Caco-2 (cell line): ENCODE data around the gene AMELX. TPM values are rescaled to one million over a fixed set of nuclear protein-coding genes. Genes with fewer than 3 reads are reported as not detected.

Experiments
- BruUV-seq: library from RNA; stranded (reverse); fragments of 400-500 nt; replicated peaks from 2 replicates; lab custom pipeline; 2021; lab: Mats Ljungman, UMichigan
- CTCF ChIA-PET: fragments of 300-600 bp; sonication (Branson Sonifier 250); formaldehyde crosslinking; loops from one replicate; lab custom pipeline; 2022; ENCODE audit warnings: antibody characterized with exemption; lab: Charles Lee
- POLR2A ChIA-PET: fragments of 300-600 bp; sonication (Branson Sonifier 250); formaldehyde crosslinking; loops from one replicate; lab custom pipeline; 2022; ENCODE audit warnings: antibody characterized with exemption; lab: Charles Lee
- DNase-seq, 2 experiments: peaks; one replicate each; pipeline versions ENCODE4 v3.0.0 to v3.0.0-alpha.2; 2020 to 2022
- H3K27me3 ChIP-seq: replicated peaks from 2 replicates; pipeline ENCODE4 v1.6.0; 2011; ENCODE audit warnings: low read length; ENCODE audit not compliant: control insufficient read depth, insufficient read depth
- H3K36me3 ChIP-seq: 2 replicates; pipeline ENCODE4 v1.5.1; 2011; ENCODE audit warnings: low read length; ENCODE audit not compliant: control insufficient read depth, insufficient read depth
- H3K4me1 ChIP-seq: fragments of 250-450 bp; sonication (Bioruptor Pico); 2 replicates; pipeline ENCODE4 v1.5.1; 2020; ENCODE audit warnings: mild to moderate bottlenecking
- H3K4me3 ChIP-seq: 2 replicates; pipeline ENCODE4 v1.5.1; 2011; ENCODE audit warnings: low read depth, mild to moderate bottlenecking, control low read depth, low read length
- H3K9me3 ChIP-seq: fragments of 250-450 bp; sonication (Bioruptor Pico); 2 replicates; pipeline ENCODE4 v1.5.1; 2020; ENCODE audit warnings: mild to moderate bottlenecking, moderate library complexity
- H3K27ac Mint-ChIP-seq: one replicate; pipeline ENCODE4 v1.8.0; 2022; ENCODE audit warnings: mixed read lengths; ENCODE audit not compliant: unreplicated experiment
- H3K27me3 Mint-ChIP-seq: one replicate; pipeline ENCODE4 v1.8.0; 2022; ENCODE audit warnings: mixed read lengths; ENCODE audit not compliant: insufficient read depth, unreplicated experiment
- H3K36me3 Mint-ChIP-seq: one replicate; pipeline ENCODE4 v1.8.0; 2022; ENCODE audit warnings: mild to moderate bottlenecking, mixed read lengths; ENCODE audit not compliant: insufficient read depth, unreplicated experiment
- H3K4me1 Mint-ChIP-seq: one replicate; pipeline ENCODE4 v1.8.0; 2022; ENCODE audit warnings: low read depth, mixed read lengths; ENCODE audit not compliant: unreplicated experiment
- H3K4me3 Mint-ChIP-seq: one replicate; pipeline ENCODE4 v1.8.0; 2022; ENCODE audit warnings: mild to moderate bottlenecking, moderate library complexity, mixed read lengths; ENCODE audit not compliant: unreplicated experiment
- H3K9me3 Mint-ChIP-seq: one replicate; pipeline ENCODE4 v1.8.0; 2022; ENCODE audit warnings: mixed read lengths; ENCODE audit not compliant: unreplicated experiment
- intact Hi-C: fragments of 100-400 bp; cut with micrococcal nuclease; formaldehyde crosslinking; loops from one replicate; pipeline ENCODE4 v1.10.0; 2022; ENCODE audit not compliant: unreplicated experiment
- total RNA-seq: library from RNA; stranded (reverse); gene quantifications from 2 replicates; pipeline ENCODE4 v1.2.3, GENCODE V29; 2022
- TF ChIP-seq, protein P1 (sequence below), 2 experiments: fragments of 200-600 bp in 1 of 2; IDR thresholded peaks; 1 replicate in 1 of 2; 2 replicates in 1 of 2; pipeline versions ENCODE4 v1.5.1 to v1.8.0; 2011 to 2022; ENCODE audit warnings: antibody characterized with exemption in 1 of 2, control low read depth in 1 of 2, inconsistent platforms in 1 of 2, low read depth in 1 of 2, low read length in 1 of 2, mild to moderate bottlenecking in 1 of 2, moderate library complexity in 1 of 2; ENCODE audit not compliant: insufficient read depth in 1 of 2, severe bottlenecking in 1 of 2, unreplicated experiment in 1 of 2

The AMELX gene
- total RNA-seq, 1 experiment from 2014 or later, result not detected

DNA sequence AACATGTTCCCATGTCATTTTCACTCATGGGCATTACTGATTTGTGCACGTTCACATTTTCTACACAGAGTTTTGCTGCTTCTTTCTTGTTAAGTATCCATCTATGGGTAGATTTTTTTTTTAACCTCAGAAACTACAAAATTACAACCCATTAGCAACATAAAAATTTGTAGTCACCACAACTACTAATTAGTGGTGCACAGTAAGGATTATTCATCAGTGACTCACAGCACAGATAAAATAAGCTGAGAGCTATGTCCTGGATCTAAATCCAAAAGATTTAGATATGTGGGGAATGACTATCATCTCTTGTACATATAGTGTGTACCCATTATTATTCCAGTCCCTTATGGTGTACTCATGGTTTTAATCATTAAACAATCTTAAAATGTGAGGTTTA, 19.7 kb upstream of the AMELX start:
- H3K27me3 Mint-ChIP-seq, result no peaks in the 10 kb centered on the region
- Histone ChIP-seq H3K4me1 (peaks cover 17% of the 10 kb centered on the region), H3K4me3 (no peak overlapping the region), H3K9me3 (no peaks in the 10 kb centered on the region), H3K27me3 (no peaks in the 10 kb centered on the region), H3K36me3 (no peaks in the 10 kb centered on the region)
- no peak overlapping the region for H3K27ac Mint-ChIP-seq
- no peaks in the 10 kb centered on the region for H3K9me3 Mint-ChIP-seq
- intact Hi-C loops, result no loop called here
- H3K4me3 Mint-ChIP-seq, result no peak overlapping the region
- ChIA-PET POLR2A (no interaction called here), CTCF (no interaction called here)
- no peak for DNase-seq
- H3K4me1 Mint-ChIP-seq, result peaks cover 19% of the 10 kb centered on the region
- no TSS peak for BruUV-seq
- TF ChIP-seq, protein P1, sequence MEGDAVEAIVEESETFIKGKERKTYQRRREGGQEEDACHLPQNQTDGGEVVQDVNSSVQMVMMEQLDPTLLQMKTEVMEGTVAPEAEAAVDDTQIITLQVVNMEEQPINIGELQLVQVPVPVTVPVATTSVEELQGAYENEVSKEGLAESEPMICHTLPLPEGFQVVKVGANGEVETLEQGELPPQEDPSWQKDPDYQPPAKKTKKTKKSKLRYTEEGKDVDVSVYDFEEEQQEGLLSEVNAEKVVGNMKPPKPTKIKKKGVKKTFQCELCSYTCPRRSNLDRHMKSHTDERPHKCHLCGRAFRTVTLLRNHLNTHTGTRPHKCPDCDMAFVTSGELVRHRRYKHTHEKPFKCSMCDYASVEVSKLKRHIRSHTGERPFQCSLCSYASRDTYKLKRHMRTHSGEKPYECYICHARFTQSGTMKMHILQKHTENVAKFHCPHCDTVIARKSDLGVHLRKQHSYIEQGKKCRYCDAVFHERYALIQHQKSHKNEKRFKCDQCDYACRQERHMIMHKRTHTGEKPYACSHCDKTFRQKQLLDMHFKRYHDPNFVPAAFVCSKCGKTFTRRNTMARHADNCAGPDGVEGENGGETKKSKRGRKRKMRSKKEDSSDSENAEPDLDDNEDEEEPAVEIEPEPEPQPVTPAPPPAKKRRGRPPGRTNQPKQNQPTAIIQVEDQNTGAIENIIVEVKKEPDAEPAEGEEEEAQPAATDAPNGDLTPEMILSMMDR (IDR thresholded peaks at IDR 0.05; ENCODE audit: insufficient read depth in 1 of 2, low read depth in 1 of 2, low read length in 1 of 2, severe bottlenecking in 1 of 2, unreplicated experiment in 1 of 2), result no peak
- no peaks in the 10 kb centered on the region for H3K36me3 Mint-ChIP-seq

DNA sequence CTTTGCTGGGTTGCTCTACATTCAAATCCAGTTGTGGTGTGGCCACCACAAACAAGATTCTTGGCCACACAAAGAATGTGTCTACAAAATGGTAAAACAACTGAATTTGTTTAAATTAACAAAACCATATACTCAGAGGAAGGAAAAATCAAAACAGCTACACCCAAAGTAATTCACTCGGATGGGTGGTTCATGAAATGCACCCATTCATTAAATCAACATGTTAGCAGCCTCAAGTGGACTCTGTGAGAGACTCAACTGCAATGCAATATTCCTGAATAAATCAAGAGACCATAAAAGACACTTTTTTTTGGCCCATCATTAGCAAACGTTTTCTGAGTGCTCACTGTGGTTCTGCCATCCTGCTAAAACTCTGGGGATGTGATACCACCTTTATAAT, 11.2 kb upstream of the AMELX start:
- no peaks in the 10 kb centered on the region for H3K36me3 Mint-ChIP-seq
- Histone ChIP-seq H3K4me1 (no peaks in the 10 kb centered on the region), H3K4me3 (no peak overlapping the region), H3K27me3 (no peaks in the 10 kb centered on the region), H3K36me3 (no peaks in the 10 kb centered on the region), H3K9me3 (no peaks in the 10 kb centered on the region)
- H3K4me1 Mint-ChIP-seq, result no peaks in the 10 kb centered on the region
- H3K27me3 Mint-ChIP-seq, result no peaks in the 10 kb centered on the region
- no TSS peak for BruUV-seq
- no peak overlapping the region for H3K4me3 Mint-ChIP-seq
- intact Hi-C loops, result no loop called here
- no peak overlapping the region for H3K27ac Mint-ChIP-seq
- ChIA-PET POLR2A (no interaction called here), CTCF (no interaction called here)
- TF ChIP-seq, protein P1 (IDR thresholded peaks at IDR 0.05; ENCODE audit: insufficient read depth in 1 of 2, low read depth in 1 of 2, low read length in 1 of 2, severe bottlenecking in 1 of 2, unreplicated experiment in 1 of 2), result no peak
- no peaks in the 10 kb centered on the region for H3K9me3 Mint-ChIP-seq
- DNase-seq, result no peak

DNA sequence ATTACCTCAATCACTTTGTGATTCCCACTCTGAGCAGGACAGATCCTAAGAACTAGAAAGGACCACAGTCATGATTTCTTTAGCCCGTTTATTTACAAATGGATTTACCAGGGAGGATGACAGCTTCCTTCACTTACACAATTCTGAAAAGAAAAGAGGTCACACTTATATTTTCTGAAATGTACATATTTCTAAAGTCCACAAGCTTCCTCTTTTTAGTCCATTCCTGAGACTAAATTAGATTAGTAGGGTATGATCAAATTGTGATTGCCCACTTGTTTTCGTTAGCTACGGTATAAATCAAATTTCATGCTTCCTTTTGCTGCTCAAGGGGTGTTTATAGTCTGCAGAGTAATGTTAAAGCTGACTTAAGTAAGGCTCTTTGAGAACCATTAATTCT, 7.6 kb upstream of the AMELX start:
- Mint-ChIP-seq H3K36me3 (no peaks in the 10 kb centered on the region), H3K4me3 (no peak overlapping the region), H3K9me3 (no peaks in the 10 kb centered on the region), H3K4me1 (no peaks in the 10 kb centered on the region), H3K27me3 (no peaks in the 10 kb centered on the region), H3K27ac (no peak overlapping the region)
- ChIA-PET CTCF (no interaction called here), POLR2A (no interaction called here)
- TF ChIP-seq, protein P1 (IDR thresholded peaks at IDR 0.05; ENCODE audit: insufficient read depth in 1 of 2, low read depth in 1 of 2, low read length in 1 of 2, severe bottlenecking in 1 of 2, unreplicated experiment in 1 of 2), result no peak
- intact Hi-C loops, result no loop called here
- DNase-seq, result no peak
- no peaks in the 10 kb centered on the region for H3K36me3 ChIP-seq
- BruUV-seq, result no TSS peak
- H3K27me3 ChIP-seq, result no peaks in the 10 kb centered on the region
- H3K4me3 ChIP-seq, result no peak overlapping the region
- no peaks in the 10 kb centered on the region for H3K9me3 ChIP-seq
- H3K4me1 ChIP-seq, result no peaks in the 10 kb centered on the region
